Astrocyte (in vitro differentiated cells and primary cell): ENCODE measurements around the gene FGD4. TPM values are rescaled to one million over a fixed set of nuclear protein-coding genes. Genes with fewer than 3 reads are reported as not detected.

Source experiments
- DNase-seq: peaks from one replicate; pipeline ENCODE4 v3.0.0-alpha.2; 2010; ENCODE audit warnings: low read depth
- FAIRE-seq: peaks from 2 replicates; lab custom pipeline; 2011; peaks lifted over from hg19 to GRCh38; lab: Jason Lieb, UNC
- H2AFZ ChIP-seq: 2 replicates; pipeline ENCODE4 v1.6.0; 2012; ENCODE audit warnings: low read depth, low read length, inconsistent platforms
- H3K27ac ChIP-seq: 2 replicates; pipeline ENCODE4 v1.5.1; 2011; ENCODE audit warnings: low read depth, low read length, inconsistent platforms
- H3K27me3 ChIP-seq: 2 replicates; pipeline ENCODE4 v1.6.0; 2011; ENCODE audit warnings: low read length, inconsistent platforms; ENCODE audit not compliant: insufficient read depth
- H3K36me3 ChIP-seq: 2 replicates; pipeline ENCODE4 v1.5.1; 2011; ENCODE audit warnings: low read length, inconsistent platforms; ENCODE audit not compliant: insufficient read depth
- H3K4me1 ChIP-seq: 2 replicates; pipeline ENCODE4 v1.5.1; 2011; ENCODE audit warnings: low read length, inconsistent platforms; ENCODE audit not compliant: insufficient read depth
- H3K4me2 ChIP-seq: 2 replicates; pipeline ENCODE4 v1.6.0; 2012; ENCODE audit warnings: low read length, inconsistent platforms
- H3K4me3 ChIP-seq: 2 replicates; pipeline ENCODE4 v1.5.1; 2011; ENCODE audit warnings: low read depth, mild to moderate bottlenecking, low read length, inconsistent platforms; ENCODE audit not compliant: insufficient read depth
- H3K79me2 ChIP-seq: 2 replicates; pipeline ENCODE4 v1.6.0; 2012; ENCODE audit warnings: mild to moderate bottlenecking, low read length, inconsistent platforms; ENCODE audit not compliant: insufficient read depth
- H3K9ac ChIP-seq: 2 replicates; pipeline ENCODE4 v1.6.0; 2012; ENCODE audit warnings: mild to moderate bottlenecking, low read length, inconsistent platforms
- H3K9me3 ChIP-seq: 2 replicates; pipeline ENCODE4 v1.5.1; 2012; ENCODE audit warnings: low read depth, mild to moderate bottlenecking, low read length, inconsistent platforms; ENCODE audit not compliant: insufficient read depth
- H4K20me1 ChIP-seq: 2 replicates; pipeline ENCODE4 v1.6.0; 2012; ENCODE audit warnings: low read length, inconsistent platforms; ENCODE audit not compliant: insufficient read depth
- H3K27ac Mint-ChIP-seq: one replicate; pipeline ENCODE4 v1.8.0; 2021; ENCODE audit warnings: mild to moderate bottlenecking, mixed read lengths; ENCODE audit not compliant: unreplicated experiment
- H3K27me3 Mint-ChIP-seq: one replicate; pipeline ENCODE4 v1.8.0; 2021; ENCODE audit warnings: low read depth, mixed read lengths; ENCODE audit not compliant: unreplicated experiment
- H3K36me3 Mint-ChIP-seq: one replicate; pipeline ENCODE4 v1.8.0; 2021; ENCODE audit warnings: low read depth, mixed read lengths; ENCODE audit not compliant: unreplicated experiment
- H3K4me1 Mint-ChIP-seq: one replicate; pipeline ENCODE4 v1.8.0; 2021; ENCODE audit warnings: low read depth, mixed read lengths; ENCODE audit not compliant: unreplicated experiment
- H3K4me3 Mint-ChIP-seq: one replicate; pipeline ENCODE4 v1.8.0; 2021; ENCODE audit warnings: mild to moderate bottlenecking, moderate library complexity, mixed read lengths; ENCODE audit not compliant: unreplicated experiment
- H3K9me3 Mint-ChIP-seq: one replicate; pipeline ENCODE4 v1.8.0; 2021; ENCODE audit warnings: mild to moderate bottlenecking, mixed read lengths; ENCODE audit not compliant: unreplicated experiment
- CTCF ChIP-seq: IDR thresholded peaks from 2 replicates; pipeline ENCODE4 v1.5.1; 2011; ENCODE audit warnings: low read depth, mild to moderate bottlenecking, inconsistent platforms, low read length, moderate library complexity; ENCODE audit not compliant: insufficient read depth
- EZH2 ChIP-seq: IDR thresholded peaks from 2 replicates; pipeline ENCODE4 v1.6.1; 2012; ENCODE audit warnings: mild to moderate bottlenecking, low read length, inconsistent platforms; ENCODE audit not compliant: insufficient read depth
- total RNA-seq: library from RNA; stranded (reverse); gene quantifications from 2 replicates; pipeline ENCODE4 v1.2.1, GENCODE V29; 2021

The FGD4 gene
- total RNA-seq, 1 donor from 2014 or later: 18.7 TPM

- Histone ChIP-seq H3K4me2 (no peak overlapping the region), H4K20me1 (no peaks in the 10 kb centered on the region), H3K27ac (no peak overlapping the region), H3K79me2 (no peaks in the 10 kb centered on the region), H3K9ac (no peak overlapping the region), H3K9me3 (no peaks in the 10 kb centered on the region), H2AFZ (no peak overlapping the region), H3K36me3 (no peaks in the 10 kb centered on the region), H3K4me3 (no peak overlapping the region), H3K4me1 (no peaks in the 10 kb centered on the region), H3K27me3 (no peaks in the 10 kb centered on the region)
- no peaks in the 10 kb centered on the region for H3K36me3 Mint-ChIP-seq
- DNase-seq (no peak), FAIRE-seq (no peak)
- H3K4me3 Mint-ChIP-seq: no peak overlapping the region
- peaks cover 2% of the 10 kb centered on the region for H3K27me3 Mint-ChIP-seq
- TF ChIP-seq CTCF (no peak), EZH2 (no peak)
- H3K4me1 Mint-ChIP-seq: no peaks in the 10 kb centered on the region
- H3K9me3 Mint-ChIP-seq: peaks cover 10% of the 10 kb centered on the region
- H3K27ac Mint-ChIP-seq: no peak overlapping the region
These were observed 266.7 kb downstream of the FGD4 start for GRCh38 chr12:32666018-32666417.

GRCh38 chr12:32669584-32669983 is 270.2 kb downstream of the FGD4 start:
- no peak overlapping the region for H3K4me2 ChIP-seq
- no peak for FAIRE-seq

More at GRCh38 chr12:32669584-32669983, 270.2 kb downstream of the FGD4 start:
- Mint-ChIP-seq H3K27me3 (no peaks in the 10 kb centered on the region), H3K4me3 (no peak overlapping the region), H3K27ac (no peak overlapping the region), H3K9me3 (peaks cover 10% of the 10 kb centered on the region), H3K4me1 (no peaks in the 10 kb centered on the region), H3K36me3 (no peaks in the 10 kb centered on the region)
- TF ChIP-seq CTCF (no peak), EZH2 (no peak)
- no peaks in the 10 kb centered on the region for H3K27me3 ChIP-seq
- no peaks in the 10 kb centered on the region for H3K36me3 ChIP-seq
- H3K4me1 ChIP-seq: no peaks in the 10 kb centered on the region
- H4K20me1 ChIP-seq: no peaks in the 10 kb centered on the region
- H2AFZ ChIP-seq: no peak overlapping the region
- DNase-seq: no peak
- H3K79me2 ChIP-seq: no peaks in the 10 kb centered on the region
- no peak overlapping the region for H3K27ac ChIP-seq
- H3K4me3 ChIP-seq: no peak overlapping the region
- H3K9ac ChIP-seq: no peak overlapping the region
- H3K9me3 ChIP-seq: no peaks in the 10 kb centered on the region
